H1 (cell line): ENCODE results near the gene KIF3B. TPM values are rescaled to one million over a fixed set of nuclear protein-coding genes. Genes with fewer than 3 reads are reported as not detected.

Experiments
- USF2 ChIP-seq: IDR thresholded peaks from 2 replicates; pipeline ENCODE4 v1.6.1; 2011; ENCODE audit warnings: low read length, improper control_type of control experiment
- polyA plus RNA-seq, 7 experiments: library from polyadenylated mRNA; depleted of rRNA in 3 of 7; stranded (reverse) in 5 of 7; unstranded in 2 of 7; fragments of >200 nt in 5 of 7; fragments of 200-250 nt in 2 of 7; gene quantifications; 1 replicate in 5 of 7; 2 replicates in 1 of 7; 4 replicates in 1 of 7; pipeline versions ENCODE4 v1.2.1 to v1.2.3, GENCODE V29; 2011 to 2013; ENCODE audit warnings: missing spikeins in 2 of 7, mixed read lengths in 2 of 7
- total RNA-seq: library from RNA; stranded (reverse); fragmentation: NEBNext Ultra II Directional; extraction: Animal tissue kit (Norgen Biotek cat#: 25700); gene quantifications from 2 replicates; pipeline ENCODE4 v1.2.1, GENCODE V29; 2021

The KIF3B gene
- total and polyA plus RNA-seq, 2 of the 8 experiments (the other 6 are each of a cell fraction or from before 2014, with no cell fraction given), result 10.1 to 22.4 TPM

DNA sequence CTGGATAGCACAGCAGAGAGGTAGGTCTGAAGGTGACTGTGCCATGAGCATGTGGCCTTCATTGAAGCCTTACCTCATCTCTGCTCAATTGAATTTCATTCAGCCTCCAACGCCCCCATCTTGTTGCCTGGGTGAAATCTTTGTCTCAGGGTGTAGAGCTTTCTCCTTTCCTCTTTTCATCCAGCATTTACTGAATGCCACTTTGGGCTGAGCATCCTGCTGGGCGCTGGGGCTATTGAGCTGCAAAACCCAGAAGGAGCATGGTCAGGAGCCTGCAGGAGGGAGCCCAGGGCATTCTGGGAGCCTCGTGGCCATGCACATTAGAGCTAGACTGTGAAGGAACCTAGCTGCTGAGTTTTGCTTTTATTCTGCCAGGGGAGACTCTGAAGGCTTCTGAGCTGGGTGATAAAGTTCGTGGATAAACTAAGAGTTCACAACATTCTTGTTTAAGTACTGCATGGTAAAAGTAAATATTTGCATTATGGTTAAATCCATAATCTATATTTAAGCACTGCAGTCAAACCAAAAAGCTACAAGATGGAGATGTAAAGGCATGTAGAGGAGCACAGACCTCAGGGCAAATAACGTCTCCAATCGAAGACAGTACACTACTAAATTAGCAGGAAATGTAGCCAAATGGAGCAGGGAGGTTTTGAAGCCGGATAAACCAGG lies 67.5 kb downstream of the KIF3B start (continued):
- no peak for TF ChIP-seq USF2
